Neural progenitor cell (in vitro differentiated cells): ENCODE measurements around the gene CACUL1. TPM values are rescaled to one million over a fixed set of nuclear protein-coding genes. Genes with fewer than 3 reads are reported as not detected.

Experiments
- DNase-seq: peaks from one replicate; pipeline ENCODE4 v3.0.0-alpha.2; 2016; ENCODE audit warnings: low spot score
- H2AFZ ChIP-seq: fragments of 200-600 bp; sonication (generic); replicated peaks from 2 replicates; pipeline ENCODE4 v1.6.1; 2016; ENCODE audit warnings: antibody characterized with exemption
- H3F3A ChIP-seq: fragments of 200-600 bp; sonication (generic); 2 replicates; pipeline ENCODE4 v1.6.1; 2016; ENCODE audit warnings: antibody characterized with exemption, low read depth
- H3K27ac ChIP-seq: fragments of 200-600 bp; sonication (generic); 2 replicates; pipeline ENCODE4 v1.5.1; 2016; ENCODE audit warnings: mild to moderate bottlenecking
- H3K27me3 ChIP-seq: fragments of 200-600 bp; sonication (generic); 2 replicates; pipeline ENCODE4 v1.6.1; 2016; ENCODE audit warnings: mild to moderate bottlenecking, moderate library complexity
- H3K36me3 ChIP-seq: fragments of 200-600 bp; sonication (generic); 2 replicates; pipeline ENCODE4 v1.5.1; 2016
- H3K4me1 ChIP-seq: fragments of 200-600 bp; sonication (generic); 2 replicates; pipeline ENCODE4 v1.6.1; 2016; ENCODE audit warnings: mixed run types
- H3K4me2 ChIP-seq: fragments of 200-600 bp; sonication (generic); 2 replicates; pipeline ENCODE4 v1.6.1; 2016
- H3K4me3 ChIP-seq: fragments of 200-600 bp; sonication (generic); 2 replicates; pipeline ENCODE4 v1.5.1; 2016
- H3K79me2 ChIP-seq: fragments of 200-600 bp; sonication (generic); 2 replicates; pipeline ENCODE4 v1.6.1; 2016; ENCODE audit warnings: low read depth
- H3K9ac ChIP-seq: fragments of 200-600 bp; sonication (generic); 2 replicates; pipeline ENCODE4 v1.6.1; 2016
- H3K9me3 ChIP-seq: fragments of 200-600 bp; sonication (generic); 2 replicates; pipeline ENCODE4 v1.5.1; 2016; ENCODE audit warnings: low read depth
- H4K20me1 ChIP-seq: fragments of 200-600 bp; sonication (generic); 2 replicates; pipeline ENCODE4 v1.6.1; 2016; ENCODE audit warnings: low read depth
- H3K27ac Mint-ChIP-seq: 3 replicates; pipeline ENCODE4 v1.8.0; 2021; ENCODE audit warnings: mixed read lengths
- H3K27me3 Mint-ChIP-seq: 2 replicates; pipeline ENCODE4 v1.8.0; 2022; ENCODE audit warnings: low read depth, mild to moderate bottlenecking, inconsistent platforms, moderate library complexity, mixed read lengths; ENCODE audit not compliant: insufficient read depth
- H3K36me3 Mint-ChIP-seq: 3 replicates; pipeline ENCODE4 v1.8.0; 2021; ENCODE audit warnings: mixed read lengths
- H3K4me1 Mint-ChIP-seq: 3 replicates; pipeline ENCODE4 v1.8.0; 2021; ENCODE audit warnings: mixed read lengths
- H3K4me3 Mint-ChIP-seq: 3 replicates; pipeline ENCODE4 v1.8.0; 2021; ENCODE audit warnings: mild to moderate bottlenecking, moderate library complexity, mixed read lengths
- H3K9me3 Mint-ChIP-seq: 3 replicates; pipeline ENCODE4 v1.8.0; 2020; ENCODE audit warnings: mixed read lengths
- CTCF ChIP-seq: fragments of 200-600 bp; sonication (generic); IDR thresholded peaks from 2 replicates; pipeline ENCODE4 v1.5.1; 2017; ENCODE audit warnings: antibody characterized with exemption, mild to moderate bottlenecking
- EZH2 ChIP-seq: fragments of 200-600 bp; sonication (generic); IDR thresholded peaks from 2 replicates; pipeline ENCODE4 v1.6.1; 2017; ENCODE audit warnings: antibody characterized with exemption, mild to moderate bottlenecking, moderate library complexity
- EZH2phosphoT487 ChIP-seq: fragments of 200-600 bp; sonication (generic); IDR thresholded peaks from 2 replicates; pipeline ENCODE4 v1.6.1; 2017; ENCODE audit warnings: antibody characterized with exemption
- total RNA-seq: library from RNA; depleted of rRNA; stranded (reverse); fragments of >200 nt; gene quantifications from 2 replicates; pipeline ENCODE4 v1.2.3, GENCODE V29; 2015; ENCODE audit warnings: low replicate concordance

Gene CACUL1
- total RNA-seq, 1 donor from 2014 or later = 38.8 TPM

DNA sequence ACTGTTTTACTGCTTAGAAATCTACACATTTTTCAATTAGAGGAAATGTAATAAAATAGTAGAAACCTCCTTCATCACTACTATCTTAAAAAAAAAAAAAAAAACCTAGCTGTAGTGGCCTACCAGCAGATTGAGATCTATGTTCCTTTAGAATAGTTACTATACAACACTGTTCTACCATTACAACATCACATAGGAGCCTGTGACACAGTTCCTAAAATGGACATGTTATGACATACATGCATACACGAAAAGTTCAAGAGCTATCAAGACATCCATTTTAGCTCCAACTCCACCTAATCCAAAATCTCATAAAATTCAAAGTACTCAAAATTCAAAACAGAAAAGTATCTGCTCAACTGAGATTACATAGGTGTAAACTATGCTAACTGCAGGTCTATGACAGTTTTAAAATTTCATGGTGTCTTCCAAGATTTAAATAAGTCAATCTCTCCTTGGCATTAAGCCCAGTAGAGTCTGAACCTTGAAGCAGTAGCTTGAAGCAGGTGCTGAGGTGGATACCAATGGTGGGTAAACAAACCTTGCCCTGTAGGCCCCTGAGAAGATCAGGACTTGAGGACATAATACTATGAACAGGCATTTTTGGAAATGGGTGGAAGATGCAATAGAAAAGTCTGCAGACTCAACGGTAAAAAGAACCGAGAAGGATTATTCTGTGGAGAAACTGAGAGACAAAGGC lies 17.0 kb downstream of the CACUL1 start:
- peaks cover 3% of the 10 kb centered on the region for H3K4me1 Mint-ChIP-seq
- peaks cover under 1% of the 10 kb centered on the region for H3K4me1 ChIP-seq
- no peak overlapping the region for H2AFZ ChIP-seq
- no peak overlapping the region for H3K9ac ChIP-seq
- H3K4me3 ChIP-seq = no peak overlapping the region
- H3K36me3 Mint-ChIP-seq = peaks cover 15% of the 10 kb centered on the region
- no peaks in the 10 kb centered on the region for H3K36me3 ChIP-seq
- H3K27ac ChIP-seq = no peak overlapping the region
- H3K4me2 ChIP-seq = no peak overlapping the region
- H3K27me3 Mint-ChIP-seq = peaks cover 2% of the 10 kb centered on the region
- no peak overlapping the region for H3K27ac Mint-ChIP-seq
- H3K9me3 Mint-ChIP-seq = peaks cover 6% of the 10 kb centered on the region
- peaks cover 100% of the 10 kb centered on the region for H3K79me2 ChIP-seq
- no peak for DNase-seq
- H3K9me3 ChIP-seq = no peaks in the 10 kb centered on the region
- H3F3A ChIP-seq = no peaks in the 10 kb centered on the region
- no peak for TF ChIP-seq EZH2phosphoT487
- no peak for TF ChIP-seq EZH2
- TF ChIP-seq CTCF = no peak
- no peaks in the 10 kb centered on the region for H3K27me3 ChIP-seq
- peaks cover 84% of the 10 kb centered on the region for H4K20me1 ChIP-seq
- no peak overlapping the region for H3K4me3 Mint-ChIP-seq

DNA sequence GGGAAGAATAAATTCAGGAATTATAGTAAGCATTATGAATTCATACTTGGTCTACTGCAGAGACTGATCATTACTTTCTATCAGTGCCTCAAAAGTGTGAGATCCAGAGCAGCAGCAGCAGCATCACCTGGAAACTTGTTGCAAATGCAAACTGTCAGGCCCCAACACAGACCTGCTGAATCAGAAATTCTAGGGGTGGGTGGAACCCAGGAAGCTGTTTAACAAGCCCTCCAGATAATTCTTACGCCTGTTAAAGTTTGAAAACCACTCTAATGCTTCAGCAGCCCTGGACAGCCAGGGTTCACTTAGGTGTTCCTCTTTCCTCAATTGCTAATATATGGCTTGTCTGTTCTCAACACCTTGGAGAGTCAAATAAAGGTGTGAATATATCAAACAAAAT lies 19.5 kb downstream of the CACUL1 start:
- H3K36me3 ChIP-seq = no peaks in the 10 kb centered on the region
- TF ChIP-seq EZH2 (no peak), CTCF (no peak), EZH2phosphoT487 (no peak)
- no peaks in the 10 kb centered on the region for H3K4me1 ChIP-seq
- peaks cover 87% of the 10 kb centered on the region for H4K20me1 ChIP-seq
- Mint-ChIP-seq H3K27me3 (peaks cover 2% of the 10 kb centered on the region), H3K4me1 (peaks cover 6% of the 10 kb centered on the region), H3K4me3 (no peak overlapping the region), H3K9me3 (peaks cover 2% of the 10 kb centered on the region), H3K36me3 (peaks cover 7% of the 10 kb centered on the region), H3K27ac (no peak overlapping the region)
- no peaks in the 10 kb centered on the region for H3K27me3 ChIP-seq
- peaks cover 100% of the 10 kb centered on the region for H3K79me2 ChIP-seq
- DNase-seq = no peak
- H3K9ac ChIP-seq = no peak overlapping the region
- H3K27ac ChIP-seq = no peak overlapping the region
- no peaks in the 10 kb centered on the region for H3K9me3 ChIP-seq
- no peak overlapping the region for H3K4me2 ChIP-seq
- no peak overlapping the region for H3K4me3 ChIP-seq
- H2AFZ ChIP-seq = no peak overlapping the region
- no peaks in the 10 kb centered on the region for H3F3A ChIP-seq

GRCh38 chr10:118734475-118734874 lies 20.3 kb downstream of the CACUL1 start:
- no peaks in the 10 kb centered on the region for H3K4me1 ChIP-seq
- Mint-ChIP-seq H3K36me3 (peaks cover 6% of the 10 kb centered on the region), H3K27me3 (peaks cover 2% of the 10 kb centered on the region), H3K9me3 (peaks cover 2% of the 10 kb centered on the region), H3K4me1 (peaks cover 6% of the 10 kb centered on the region), H3K4me3 (no peak overlapping the region), H3K27ac (no peak overlapping the region)
- no peaks in the 10 kb centered on the region for H3K27me3 ChIP-seq
- H3K79me2 ChIP-seq = peaks cover 100% of the 10 kb centered on the region
- H3K4me3 ChIP-seq = no peak overlapping the region
- peaks cover 87% of the 10 kb centered on the region for H4K20me1 ChIP-seq
- H3K27ac ChIP-seq = no peak overlapping the region
- TF ChIP-seq CTCF (peak; percentile 32), EZH2 (no peak)
- H3F3A ChIP-seq = no peaks in the 10 kb centered on the region
- no peak overlapping the region for H3K9ac ChIP-seq
- H2AFZ ChIP-seq = no peak overlapping the region
- H3K9me3 ChIP-seq = no peaks in the 10 kb centered on the region
- no peak overlapping the region for H3K4me2 ChIP-seq
- no peak for DNase-seq
- H3K36me3 ChIP-seq = no peaks in the 10 kb centered on the region
